Lung (tissue), 12 donors: Measurements from ENCODE around the gene KIAA2012. TPM values are rescaled to one million over a fixed set of nuclear protein-coding genes. Genes with fewer than 3 reads are reported as not detected.
A peak's percentile ranks its signal among the peaks of the same experiment; 100 is the strongest.

Source experiments
- ATAC-seq: fragments of 200-7000 bp; cut with Tn5 transposase; one replicate; pipeline ENCODE4 v1.9.1; 2020; ENCODE audit warnings: moderate number of reproducible peaks; ENCODE audit not compliant: insufficient read depth, low FRiP score
- DNase-seq, 3 donors: peaks; one replicate each; pipeline ENCODE4 v3.0.0-alpha.2; 2013 to 2017
- H3K27ac ChIP-seq, 2 donors: one replicate each; pipeline ENCODE4 v1.5.1; 2013; ENCODE audit warnings: mild to moderate bottlenecking in 2 of 2, moderate library complexity in 2 of 2, control low read depth in 1 of 2, inconsistent platforms in 1 of 2, low read depth in 1 of 2, low read length in 1 of 2
- H3K27me3 ChIP-seq, 3 donors: one replicate each; pipeline ENCODE4 v1.5.1; 2013; ENCODE audit warnings: low read length in 2 of 3; ENCODE audit not compliant: control insufficient read depth in 3 of 3, insufficient read depth in 3 of 3
- H3K36me3 ChIP-seq, 4 donors: one replicate each; pipeline ENCODE4 v1.5.1; 2013; ENCODE audit warnings: low read length in 4 of 4, mild to moderate bottlenecking in 1 of 4, moderate library complexity in 1 of 4; ENCODE audit not compliant: control insufficient read depth in 4 of 4, insufficient read depth in 4 of 4
- H3K4me1 ChIP-seq, 5 donors: one replicate each; pipeline ENCODE4 v1.5.1; 2013; ENCODE audit warnings: low read length in 5 of 5, mild to moderate bottlenecking in 2 of 5, moderate library complexity in 1 of 5; ENCODE audit not compliant: control insufficient read depth in 5 of 5, insufficient read depth in 5 of 5
- H3K4me3 ChIP-seq: one replicate; pipeline ENCODE4 v1.5.1; 2013; ENCODE audit warnings: mild to moderate bottlenecking, control low read depth, moderate library complexity
- H3K9ac ChIP-seq, 2 donors: one replicate each; pipeline ENCODE4 v1.5.1; 2013; ENCODE audit warnings: low read length in 2 of 2, control low read depth in 1 of 2; ENCODE audit not compliant: insufficient read depth in 1 of 2
- H3K9me3 ChIP-seq, 4 donors: one replicate each; pipeline ENCODE4 v1.5.1; 2013; ENCODE audit warnings: low read length in 3 of 4, mild to moderate bottlenecking in 1 of 4, moderate library complexity in 1 of 4; ENCODE audit not compliant: control insufficient read depth in 4 of 4, insufficient read depth in 3 of 4
- WGBS, 2 donors: extraction: QIAGEN DNeasy Blood & Tissue Kit; methylation state at CpG; one replicate each; pipeline ENCODE4 v1.1.7; 2013; 5-methylcytosine and 5-hydroxymethylcytosine counted together
- polyA plus RNA-seq, 2 donors: library from polyadenylated mRNA; stranded (reverse); fragments of 200-250 nt; gene quantifications; one replicate each; pipeline ENCODE4 v1.2.1, GENCODE V29; 2013
- total RNA-seq, 2 donors: library from RNA; depleted of rRNA in 1 of 2; stranded (reverse); fragments of >200 nt in 1 of 2; gene quantifications; one replicate each; pipeline ENCODE4 v1.2.1, GENCODE V29; 2014 to 2021
- TF ChIP-seq, protein P1 (sequence below): IDR thresholded peaks from 2 replicates; pipeline ENCODE4 v1.5.1; 2012; ENCODE audit warnings: mild to moderate bottlenecking; ENCODE audit errors: control extremely low read depth, extremely low read depth
- donor health status: control.
- donor health status: control.
- donor health status: Bipolar disorder and iron deficiency.
- donor health status: healthy.
- donor health status: DM: yes; HTN: yes; CAD: no.

The KIAA2012 gene
- total and polyA plus RNA-seq, 4 donors, result 0.69 to 8.5 (median 3.6) TPM

DNA sequence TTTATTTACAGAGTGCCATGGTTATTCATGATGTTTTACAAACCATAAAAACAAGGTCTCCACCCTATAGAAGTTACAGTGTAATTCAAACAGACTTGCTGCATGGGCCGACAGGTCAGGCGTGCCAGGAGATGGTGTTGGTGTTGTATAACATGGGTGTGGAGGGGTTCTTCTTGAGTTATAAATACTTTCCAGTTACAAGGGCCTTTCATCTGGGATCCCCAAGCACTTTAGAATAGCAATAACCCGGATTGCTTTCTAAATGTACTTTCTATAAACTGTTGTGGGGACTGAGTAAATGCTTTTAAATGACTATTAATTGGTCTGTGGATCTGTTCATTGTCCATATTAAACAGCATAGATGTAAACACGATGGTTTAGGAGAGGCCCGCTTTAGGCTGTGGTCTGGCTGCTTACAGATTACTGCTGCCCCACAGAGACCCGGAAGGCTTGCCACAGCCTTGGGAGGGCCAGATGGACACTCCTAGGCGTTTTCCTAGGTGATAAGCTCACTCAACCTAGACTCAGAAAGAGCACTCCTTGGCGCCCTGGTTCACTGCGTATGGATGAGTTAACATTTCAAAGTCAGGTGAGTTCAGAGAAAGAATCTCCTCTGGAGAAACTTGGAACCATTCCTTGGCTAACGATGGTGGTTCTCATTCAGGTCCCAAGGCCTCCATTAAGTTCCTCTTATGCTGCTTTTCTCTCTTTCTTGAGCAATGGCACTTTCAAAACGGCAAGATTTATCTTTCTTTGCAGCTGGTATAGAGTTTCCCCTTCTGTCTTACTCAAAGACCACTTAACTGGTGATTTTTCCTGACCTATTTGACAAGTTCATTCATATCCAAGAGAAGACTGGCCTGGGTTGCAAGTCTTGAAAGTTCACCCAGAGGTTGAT, 3.6 kb upstream of the KIAA2012 start:
- DNase-seq (peak in 2 of 3 donors; percentile 22 to 39), ATAC-seq (no peak)
- peaks cover 0 to 19% (median 8%) of the 10 kb centered on the region in 5 donors for H3K4me1 ChIP-seq
- H3K36me3 ChIP-seq, result no peaks in the 10 kb centered on the region
- H3K4me3 ChIP-seq, result no peak overlapping the region
- no peak overlapping the region for H3K27ac ChIP-seq
- TF ChIP-seq, protein P1, sequence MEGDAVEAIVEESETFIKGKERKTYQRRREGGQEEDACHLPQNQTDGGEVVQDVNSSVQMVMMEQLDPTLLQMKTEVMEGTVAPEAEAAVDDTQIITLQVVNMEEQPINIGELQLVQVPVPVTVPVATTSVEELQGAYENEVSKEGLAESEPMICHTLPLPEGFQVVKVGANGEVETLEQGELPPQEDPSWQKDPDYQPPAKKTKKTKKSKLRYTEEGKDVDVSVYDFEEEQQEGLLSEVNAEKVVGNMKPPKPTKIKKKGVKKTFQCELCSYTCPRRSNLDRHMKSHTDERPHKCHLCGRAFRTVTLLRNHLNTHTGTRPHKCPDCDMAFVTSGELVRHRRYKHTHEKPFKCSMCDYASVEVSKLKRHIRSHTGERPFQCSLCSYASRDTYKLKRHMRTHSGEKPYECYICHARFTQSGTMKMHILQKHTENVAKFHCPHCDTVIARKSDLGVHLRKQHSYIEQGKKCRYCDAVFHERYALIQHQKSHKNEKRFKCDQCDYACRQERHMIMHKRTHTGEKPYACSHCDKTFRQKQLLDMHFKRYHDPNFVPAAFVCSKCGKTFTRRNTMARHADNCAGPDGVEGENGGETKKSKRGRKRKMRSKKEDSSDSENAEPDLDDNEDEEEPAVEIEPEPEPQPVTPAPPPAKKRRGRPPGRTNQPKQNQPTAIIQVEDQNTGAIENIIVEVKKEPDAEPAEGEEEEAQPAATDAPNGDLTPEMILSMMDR, result no peak
- WGBS, 2 donors, result 60 to 61% methylated on average over 11 of the region's 11 CpGs
- H3K9me3 ChIP-seq, result no peaks in the 10 kb centered on the region
- H3K27me3 ChIP-seq, result no peaks in the 10 kb centered on the region
- H3K9ac ChIP-seq, result no peak overlapping the region

DNA sequence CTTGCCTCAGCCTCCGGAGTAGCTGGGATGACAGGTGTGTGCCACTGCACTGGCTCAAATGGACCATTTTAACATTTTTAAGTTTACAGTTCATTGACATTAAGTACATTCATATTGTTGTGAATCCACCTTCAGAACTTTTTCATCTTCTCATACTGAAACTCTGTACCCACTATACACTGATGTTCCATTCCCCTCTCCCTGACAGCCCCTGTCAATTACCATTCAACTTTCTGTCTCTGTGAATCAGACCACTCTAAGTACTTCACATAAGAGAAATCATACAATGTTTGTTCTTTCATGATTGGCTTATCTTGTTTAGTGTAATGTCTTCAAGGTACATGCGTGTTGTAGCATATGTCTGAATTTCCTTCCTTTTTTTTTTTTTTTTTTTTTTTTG, 1.9 kb upstream of the KIAA2012 start:
- DNase-seq (no peak), ATAC-seq (no peak)
- peaks cover 0 to 11% (median 1%) of the 10 kb centered on the region in 5 donors for H3K4me1 ChIP-seq
- no peaks in the 10 kb centered on the region for H3K27me3 ChIP-seq
- 76 to 86% methylated on average over 2 of the region's 2 CpGs for WGBS, 2 donors
- TF ChIP-seq, protein P1, result no peak
- no peak overlapping the region for H3K4me3 ChIP-seq
- no peak overlapping the region for H3K27ac ChIP-seq
- no peaks in the 10 kb centered on the region for H3K9me3 ChIP-seq
- H3K9ac ChIP-seq, result no peak overlapping the region
- no peaks in the 10 kb centered on the region for H3K36me3 ChIP-seq

DNA sequence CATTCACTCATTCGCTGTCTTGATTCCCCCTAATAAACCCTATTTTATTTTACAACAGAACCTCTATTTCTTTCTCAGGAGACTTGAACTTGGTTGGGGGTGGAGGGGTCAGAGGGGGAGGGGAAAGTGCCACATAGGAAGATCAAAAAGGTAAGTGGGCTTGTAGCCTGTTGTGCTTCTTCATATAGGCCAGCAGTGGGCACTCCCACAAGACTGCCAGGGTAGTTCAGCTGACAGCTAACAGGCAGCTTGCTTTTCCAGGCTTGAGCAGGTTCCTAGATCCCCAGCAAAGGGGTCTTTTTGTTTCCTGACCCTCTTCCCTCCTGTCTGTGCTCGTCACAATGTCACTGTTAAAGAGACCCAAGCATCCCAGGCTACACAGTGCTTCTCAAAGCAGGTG, 829 bp upstream of the KIAA2012 start:
- Histone ChIP-seq H3K4me3 (no peak overlapping the region), H3K27me3 (no peaks in the 10 kb centered on the region), H3K4me1 (peaks cover 0 to 11% (median 1%) of the 10 kb centered on the region in 5 donors), H3K27ac (no peak overlapping the region), H3K36me3 (no peaks in the 10 kb centered on the region), H3K9ac (no peak overlapping the region), H3K9me3 (no peaks in the 10 kb centered on the region)
- WGBS, 2 donors, result 88 to 90% methylated on average over 2 of the region's 2 CpGs
- DNase-seq (no peak), ATAC-seq (no peak)
- TF ChIP-seq, protein P1, result no peak
